ENCODE data around the gene EMILIN2. TPM values are rescaled to one million over a fixed set of nuclear protein-coding genes. Genes with fewer than 3 reads are reported as not detected.

Gene EMILIN2
- total and polyA plus RNA-seq, 8 donors, result 2.0 to 120 (median 5.7) TPM

DNA sequence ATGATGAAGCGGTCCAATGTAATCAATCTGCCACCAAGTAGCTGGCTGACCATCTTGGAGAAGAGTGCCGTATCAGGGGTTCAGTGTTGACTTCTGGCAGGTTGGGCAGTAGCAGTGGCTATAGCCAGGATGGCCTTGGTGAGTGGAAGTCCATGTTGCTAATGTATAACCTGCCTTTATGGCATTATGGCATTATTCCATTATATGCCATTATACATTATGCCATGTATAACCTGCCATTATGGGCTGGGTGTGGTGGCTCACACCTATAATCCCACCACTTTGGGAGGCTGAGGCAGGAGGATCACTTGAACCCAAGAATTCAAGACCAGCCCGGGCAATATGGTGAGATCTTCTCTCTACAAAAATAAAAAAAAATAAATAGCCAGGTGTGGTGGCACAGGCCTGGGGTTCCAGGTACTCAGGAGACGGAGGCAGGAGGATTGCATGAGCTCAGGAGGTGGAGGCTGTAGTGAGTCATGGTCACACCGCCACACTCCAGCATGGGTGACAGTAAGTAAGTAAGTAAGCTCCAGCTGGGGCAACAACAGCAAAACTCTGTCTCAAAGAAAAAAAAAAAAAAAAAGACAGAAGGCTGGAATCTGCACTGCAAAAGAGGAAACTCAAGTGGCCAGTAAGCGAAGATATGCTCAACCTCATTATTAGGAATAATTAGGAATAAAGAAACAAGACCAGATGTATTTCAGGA is 24.4 kb upstream of the EMILIN2 start:
- H3K27ac ChIP-seq, result no peak overlapping the region
- H3K27me3 ChIP-seq, result no peaks in the 10 kb centered on the region
- intact Hi-C loops (cut with DNase I; ENCODE audit: low total_unique reads), result no loop called here
- H3K9me3 ChIP-seq, result peaks cover 0 to 7% (median 3%) of the 10 kb centered on the region in 4 donors
- TF ChIP-seq EP300 (IDR thresholded peaks at IDR 0.05) (no peak), POLR2AphosphoS5 (IDR thresholded peaks at IDR 0.05) (no peak), POLR2A (IDR thresholded peaks at IDR 0.05) (no peak)
- TF ChIP-seq, protein P1, sequence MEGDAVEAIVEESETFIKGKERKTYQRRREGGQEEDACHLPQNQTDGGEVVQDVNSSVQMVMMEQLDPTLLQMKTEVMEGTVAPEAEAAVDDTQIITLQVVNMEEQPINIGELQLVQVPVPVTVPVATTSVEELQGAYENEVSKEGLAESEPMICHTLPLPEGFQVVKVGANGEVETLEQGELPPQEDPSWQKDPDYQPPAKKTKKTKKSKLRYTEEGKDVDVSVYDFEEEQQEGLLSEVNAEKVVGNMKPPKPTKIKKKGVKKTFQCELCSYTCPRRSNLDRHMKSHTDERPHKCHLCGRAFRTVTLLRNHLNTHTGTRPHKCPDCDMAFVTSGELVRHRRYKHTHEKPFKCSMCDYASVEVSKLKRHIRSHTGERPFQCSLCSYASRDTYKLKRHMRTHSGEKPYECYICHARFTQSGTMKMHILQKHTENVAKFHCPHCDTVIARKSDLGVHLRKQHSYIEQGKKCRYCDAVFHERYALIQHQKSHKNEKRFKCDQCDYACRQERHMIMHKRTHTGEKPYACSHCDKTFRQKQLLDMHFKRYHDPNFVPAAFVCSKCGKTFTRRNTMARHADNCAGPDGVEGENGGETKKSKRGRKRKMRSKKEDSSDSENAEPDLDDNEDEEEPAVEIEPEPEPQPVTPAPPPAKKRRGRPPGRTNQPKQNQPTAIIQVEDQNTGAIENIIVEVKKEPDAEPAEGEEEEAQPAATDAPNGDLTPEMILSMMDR (IDR thresholded peaks at IDR 0.05), result no peak
- WGBS, 5 donors, result 79 to 96% (median 82%) methylated on average over 6 of the region's 6 CpGs
- no peaks in the 10 kb centered on the region for H3K36me3 ChIP-seq
- H3K4me3 ChIP-seq, result no peak overlapping the region
- no peak for DNase-seq
- H3K4me1 ChIP-seq, result no peaks in the 10 kb centered on the region

DNA sequence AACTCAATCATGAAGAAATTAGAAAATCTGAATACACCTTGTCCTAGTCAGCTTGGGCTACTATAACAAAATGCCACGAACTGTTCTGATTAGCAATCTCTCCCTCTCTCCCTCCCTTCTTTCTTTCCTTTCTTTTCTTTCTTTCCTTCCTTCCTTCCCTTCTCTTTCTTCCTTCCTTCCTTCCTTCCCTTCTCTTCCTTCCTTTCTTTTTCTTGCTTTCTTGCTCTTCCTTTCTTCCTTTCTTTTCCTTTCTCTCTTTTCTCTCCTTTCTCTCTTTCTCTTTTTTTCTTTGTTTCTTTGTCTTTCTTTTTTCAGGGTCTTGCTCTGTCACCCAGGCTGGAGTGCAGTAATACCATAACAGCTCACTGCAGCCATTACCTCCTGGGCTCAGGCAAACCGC is 23.6 kb upstream of the EMILIN2 start:
- no peaks in the 10 kb centered on the region for H3K9me3 ChIP-seq
- TF ChIP-seq, protein P1 (IDR thresholded peaks at IDR 0.05), result no peak
- no peak for TF ChIP-seq POLR2AphosphoS5 (IDR thresholded peaks at IDR 0.05)
- no peak for TF ChIP-seq POLR2A (IDR thresholded peaks at IDR 0.05)
- TF ChIP-seq EP300 (IDR thresholded peaks at IDR 0.05), result no peak
- WGBS, 5 donors, result 0 to 86% (median 64%) methylated on average over 2 of the region's 2 CpGs
- H3K27ac ChIP-seq, result no peak overlapping the region
- no peaks in the 10 kb centered on the region for H3K27me3 ChIP-seq
- no peak for DNase-seq
- no peak overlapping the region for H3K4me3 ChIP-seq
- no peaks in the 10 kb centered on the region for H3K4me1 ChIP-seq
- H3K36me3 ChIP-seq, result no peaks in the 10 kb centered on the region
- intact Hi-C loops (cut with DNase I; ENCODE audit: low total_unique reads), result no loop called here

DNA sequence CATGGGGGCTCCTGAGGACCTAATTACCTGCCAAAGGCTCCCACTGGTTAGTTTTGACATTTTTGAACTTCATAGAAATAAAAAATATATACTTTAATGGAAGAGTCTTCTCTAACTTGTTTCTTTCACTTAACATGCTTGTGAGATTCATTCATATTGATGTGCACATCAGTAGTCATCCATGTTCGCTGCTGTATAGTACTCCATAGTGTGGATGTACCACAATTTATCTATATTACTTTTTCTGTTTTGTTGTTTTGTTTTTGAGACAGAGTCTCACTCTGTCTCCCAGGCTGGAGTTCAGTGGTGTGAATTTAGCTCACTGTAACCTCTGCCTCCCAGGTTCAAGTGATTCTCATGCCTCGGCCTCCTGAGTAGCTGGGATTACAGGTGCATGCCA is 22.8 kb upstream of the EMILIN2 start:
- Histone ChIP-seq H3K4me1 (no peaks in the 10 kb centered on the region), H3K4me3 (no peak overlapping the region), H3K36me3 (no peaks in the 10 kb centered on the region), H3K27ac (no peak overlapping the region), H3K9me3 (no peaks in the 10 kb centered on the region), H3K27me3 (no peaks in the 10 kb centered on the region)
- no peak for DNase-seq
- TF ChIP-seq POLR2AphosphoS5 (IDR thresholded peaks at IDR 0.05) (no peak), EP300 (IDR thresholded peaks at IDR 0.05) (no peak), POLR2A (IDR thresholded peaks at IDR 0.05) (no peak)
- TF ChIP-seq, protein P1 (IDR thresholded peaks at IDR 0.05), result no peak
- intact Hi-C loops (cut with DNase I; ENCODE audit: low total_unique reads), result no loop called here
- 91 to 98% (median 96%) methylated on average over 2 of the region's 2 CpGs for WGBS, 5 donors

DNA sequence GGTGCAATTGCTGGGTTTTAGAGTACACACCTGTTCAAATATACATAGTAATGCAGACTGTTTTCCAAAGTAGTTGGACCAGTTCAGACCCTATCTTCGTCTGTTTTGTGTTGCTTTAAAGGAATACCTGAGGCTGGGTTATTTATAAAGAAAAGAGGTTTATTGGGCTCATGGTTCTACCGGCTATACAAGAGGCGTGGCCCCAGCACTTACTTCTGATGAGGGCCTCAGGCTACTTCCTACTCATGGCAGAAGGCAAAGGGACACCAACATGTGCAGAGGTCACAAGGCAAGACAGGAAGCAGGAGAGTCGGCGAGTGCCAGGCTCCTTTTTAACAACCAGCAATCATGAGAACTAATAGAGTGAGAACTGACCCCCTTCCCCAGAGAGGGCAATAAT is 21.9 kb upstream of the EMILIN2 start:
- intact Hi-C loops (cut with DNase I; ENCODE audit: low total_unique reads), result no loop called here
- no peak overlapping the region for H3K27ac ChIP-seq
- no peaks in the 10 kb centered on the region for H3K27me3 ChIP-seq
- WGBS, 5 donors, result 84 to 96% (median 87%) methylated on average over 5 of the region's 5 CpGs
- no peak overlapping the region for H3K4me3 ChIP-seq
- DNase-seq, result no peak
- H3K4me1 ChIP-seq, result no peaks in the 10 kb centered on the region
- no peak for TF ChIP-seq POLR2AphosphoS5 (IDR thresholded peaks at IDR 0.05)
- TF ChIP-seq EP300 (IDR thresholded peaks at IDR 0.05), result no peak
- TF ChIP-seq, protein P1 (IDR thresholded peaks at IDR 0.05), result no peak
- TF ChIP-seq POLR2A (IDR thresholded peaks at IDR 0.05), result no peak
- no peaks in the 10 kb centered on the region for H3K36me3 ChIP-seq
- H3K9me3 ChIP-seq, result no peaks in the 10 kb centered on the region
